Psoas muscle (tissue), 8 donors: ENCODE results near the gene EYS. TPM values are rescaled to one million over a fixed set of nuclear protein-coding genes. Genes with fewer than 3 reads are reported as not detected.
A peak's percentile ranks its signal among the peaks of the same experiment; 100 is the strongest.
"Not testable (repeated sequence)": the region's sequence is repeated elsewhere in the genome, so short reads cannot be mapped to it uniquely, and the experiment has no call there.

ENCODE experiments used
- ATAC-seq, 4 donors: fragments of 200-7000 bp; cut with Tn5 transposase; one replicate each; pipeline ENCODE4 v1.9.1; 2020; ENCODE audit warnings: moderate library complexity in 3 of 4, mild to moderate bottlenecking in 2 of 4
- DNase-seq, 2 donors: peaks; one replicate each; pipeline ENCODE4 v3.0.0-alpha.2; 2020
- H3K27ac ChIP-seq: fragments of 200-600 bp; one replicate; pipeline ENCODE4 v1.8.0; 2022
- H3K27me3 ChIP-seq, 3 donors: fragments of 200-600 bp in 1 of 3; one replicate each; pipeline versions ENCODE4 v1.6.1 to v1.8.0; 2013 to 2022; ENCODE audit warnings: low read length in 2 of 3, mild to moderate bottlenecking in 2 of 3, moderate library complexity in 1 of 3; ENCODE audit not compliant: insufficient read depth in 3 of 3
- H3K36me3 ChIP-seq, 2 donors: fragments of 200-600 bp in 1 of 2; one replicate each; pipeline versions ENCODE4 v1.6.1 to v1.8.0; 2013 to 2022; ENCODE audit warnings: low read depth in 1 of 2, mild to moderate bottlenecking in 1 of 2, moderate library complexity in 1 of 2; ENCODE audit not compliant: insufficient read depth in 1 of 2
- H3K4me1 ChIP-seq: fragments of 200-600 bp; one replicate; pipeline ENCODE4 v1.8.0; 2022
- H3K4me3 ChIP-seq: fragments of 200-600 bp; one replicate; pipeline ENCODE4 v1.8.0; 2022; ENCODE audit warnings: mild to moderate bottlenecking
- H3K9me3 ChIP-seq: fragments of 200-600 bp; one replicate; pipeline ENCODE4 v1.8.0; 2022
- WGBS, 3 donors: extraction: QIAGEN DNeasy Blood & Tissue Kit; methylation state at CpG; one replicate each; pipeline versions ENCODE4 v1.1.6 to v1.1.7; 2013; 5-methylcytosine and 5-hydroxymethylcytosine counted together
- intact Hi-C, 2 donors: fragments of 100-400 bp; cut with DNase I; formaldehyde crosslinking; loops; one replicate each; pipeline versions ENCODE4 v1.11.0 to v1.14.2; 2022
- polyA plus RNA-seq, 3 donors: library from polyadenylated mRNA; stranded (reverse); fragments of 200-250 nt; gene quantifications; one replicate each; pipeline ENCODE4 v1.2.3, GENCODE V29; 2013
- total RNA-seq, 4 donors: library from RNA; stranded (reverse); fragmentation: NEBNext Ultra II Directional in 2 of 4; extraction: Animal tissue kit (Norgen Biotek cat#: 25700) in 2 of 4; gene quantifications; one replicate each; pipeline versions ENCODE4 v1.2.1 to v1.2.4, GENCODE V29; 2021 to 2023
- TF ChIP-seq, protein P1 (sequence below): fragments of 200-600 bp; IDR thresholded peaks from one replicate; pipeline ENCODE4 v1.8.0; 2022; ENCODE audit warnings: antibody characterized with exemption
- donor health status: healthy with polysubstance abuse.
- donor health status: DM: no; HTN: no; CAD: no; lungs with moderate emphysema.
- donor health status: Bipolar disorder and iron deficiency.
- donor health status: healthy.
- donor health status: DM: yes; HTN: yes; CAD: no.
- donor health status: DM: no; HTN: no; CAD: no.
- donor health status: DM: no; HTN: no; CAD: no.
- donor health status: DM: yes; HTN: yes; CAD: no.

The EYS gene
- total and polyA plus RNA-seq, 7 donors: under 0.01 TPM; not detected in 6

DNA sequence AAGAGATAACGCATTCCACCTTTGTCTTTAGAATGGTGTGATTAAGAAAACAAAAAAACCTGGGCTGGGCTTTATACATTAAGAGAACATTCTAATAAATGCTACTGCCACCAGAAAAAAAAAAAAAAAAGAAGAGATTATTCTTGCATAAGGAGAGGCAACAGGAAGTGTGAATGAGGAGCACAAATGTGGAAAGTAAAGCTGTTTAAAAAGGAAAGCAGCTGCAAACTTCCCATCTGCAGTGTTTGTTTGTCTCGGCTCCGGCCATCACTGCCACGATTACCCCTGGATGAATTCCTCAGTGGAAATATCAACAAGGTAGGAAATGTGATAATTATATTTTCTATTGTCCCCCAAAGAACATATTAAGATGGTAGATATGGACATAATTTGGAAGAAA, 1847.5 kb downstream of the EYS start:
- Histone ChIP-seq H3K4me3 (no peak overlapping the region), H3K4me1 (no peaks in the 10 kb centered on the region), H3K27ac (no peak overlapping the region), H3K9me3 (no peaks in the 10 kb centered on the region), H3K36me3 (no peaks in the 10 kb centered on the region), H3K27me3 (no peaks in the 10 kb centered on the region)
- DNase-seq (no peak), ATAC-seq (no peak)
- intact Hi-C loops: no loop called here
- WGBS, 3 donors: 48 to 67% (median 58%) methylated on average over 4 of the region's 4 CpGs
- TF ChIP-seq, protein P1, sequence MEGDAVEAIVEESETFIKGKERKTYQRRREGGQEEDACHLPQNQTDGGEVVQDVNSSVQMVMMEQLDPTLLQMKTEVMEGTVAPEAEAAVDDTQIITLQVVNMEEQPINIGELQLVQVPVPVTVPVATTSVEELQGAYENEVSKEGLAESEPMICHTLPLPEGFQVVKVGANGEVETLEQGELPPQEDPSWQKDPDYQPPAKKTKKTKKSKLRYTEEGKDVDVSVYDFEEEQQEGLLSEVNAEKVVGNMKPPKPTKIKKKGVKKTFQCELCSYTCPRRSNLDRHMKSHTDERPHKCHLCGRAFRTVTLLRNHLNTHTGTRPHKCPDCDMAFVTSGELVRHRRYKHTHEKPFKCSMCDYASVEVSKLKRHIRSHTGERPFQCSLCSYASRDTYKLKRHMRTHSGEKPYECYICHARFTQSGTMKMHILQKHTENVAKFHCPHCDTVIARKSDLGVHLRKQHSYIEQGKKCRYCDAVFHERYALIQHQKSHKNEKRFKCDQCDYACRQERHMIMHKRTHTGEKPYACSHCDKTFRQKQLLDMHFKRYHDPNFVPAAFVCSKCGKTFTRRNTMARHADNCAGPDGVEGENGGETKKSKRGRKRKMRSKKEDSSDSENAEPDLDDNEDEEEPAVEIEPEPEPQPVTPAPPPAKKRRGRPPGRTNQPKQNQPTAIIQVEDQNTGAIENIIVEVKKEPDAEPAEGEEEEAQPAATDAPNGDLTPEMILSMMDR: no peak

DNA sequence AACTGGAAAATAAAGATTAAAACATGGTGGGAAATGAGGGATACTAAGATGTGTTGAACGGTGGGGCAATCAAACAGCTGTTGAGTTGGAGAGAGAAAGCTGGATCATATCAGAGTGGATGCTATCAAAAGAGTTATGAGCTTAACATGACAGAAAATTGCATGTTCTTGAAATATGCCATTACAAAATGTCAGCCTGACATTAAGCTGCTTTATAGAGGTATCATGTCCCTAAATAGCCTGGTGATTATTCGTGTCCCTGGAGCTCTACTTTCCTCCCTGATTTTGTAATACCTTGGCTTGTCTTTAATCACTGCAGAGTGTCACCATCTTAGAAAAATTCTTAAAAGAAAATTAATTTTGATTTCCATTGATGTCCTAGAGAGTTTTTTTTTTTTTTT, 1848.3 kb downstream of the EYS start:
- no peak for DNase-seq
- Histone ChIP-seq H3K27ac (no peak overlapping the region), H3K27me3 (no peaks in the 10 kb centered on the region), H3K4me3 (no peak overlapping the region), H3K4me1 (no peaks in the 10 kb centered on the region), H3K36me3 (no peaks in the 10 kb centered on the region), H3K9me3 (no peaks in the 10 kb centered on the region)
- intact Hi-C loops: no loop called here
- TF ChIP-seq, protein P1: no peak
- WGBS, 3 donors: 51 to 70% (median 54%) methylated on average over 2 of the region's 2 CpGs
- ATAC-seq: peak in 2 of 4 donors; percentile 60 to 65

DNA sequence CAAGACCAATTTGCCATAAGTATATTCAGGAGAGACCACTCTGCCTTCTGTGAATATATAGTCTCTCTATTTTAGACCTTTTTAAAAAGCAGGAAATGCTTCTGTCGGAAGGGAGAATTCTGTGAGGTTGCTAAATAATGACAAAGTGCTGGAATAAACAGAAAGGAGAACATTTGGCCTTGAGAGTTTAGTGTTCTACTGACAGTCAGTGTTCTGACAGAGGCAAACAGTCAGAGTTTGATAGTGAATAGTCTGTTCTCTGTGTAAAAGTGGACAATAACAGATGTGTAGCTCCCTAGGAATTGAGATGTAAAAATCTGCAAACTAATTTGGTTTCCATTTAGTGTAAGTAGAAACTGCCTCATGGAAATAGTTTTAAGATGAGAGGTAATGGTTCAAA, 1850.8 kb downstream of the EYS start:
- ATAC-seq (no peak), DNase-seq (no peak)
- Histone ChIP-seq H3K27me3 (no peaks in the 10 kb centered on the region), H3K27ac (no peak overlapping the region), H3K4me3 (no peak overlapping the region), H3K36me3 (no peaks in the 10 kb centered on the region), H3K9me3 (no peaks in the 10 kb centered on the region), H3K4me1 (no peaks in the 10 kb centered on the region)
- TF ChIP-seq, protein P1: no peak
- WGBS, 3 donors: 48 to 63% (median 59%) methylated on average over 1 of the region's 1 CpG
- intact Hi-C loops: no loop called here

DNA sequence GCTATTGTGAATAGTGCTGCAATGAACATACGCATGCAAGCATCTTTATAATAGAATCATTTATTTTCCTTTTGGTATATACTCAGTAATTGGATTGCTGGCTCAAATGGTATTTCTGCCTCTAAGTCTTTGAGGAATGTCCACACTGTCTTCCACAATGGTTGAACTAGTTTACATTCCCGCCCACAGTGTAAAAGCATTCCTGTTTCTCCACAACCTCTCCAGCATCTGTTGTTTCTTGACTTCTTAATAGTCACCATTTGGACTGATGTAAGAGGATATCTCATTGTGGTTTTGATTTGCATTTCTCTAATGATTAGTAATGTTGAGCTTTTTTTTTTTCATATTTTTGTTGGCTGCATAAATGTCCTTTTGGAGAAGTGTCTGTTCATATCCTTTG, 1862.7 kb downstream of the EYS start:
- H3K36me3 ChIP-seq: no peaks in the 10 kb centered on the region
- intact Hi-C loops: no loop called here
- no peaks in the 10 kb centered on the region for H3K4me1 ChIP-seq
- H3K4me3 ChIP-seq: no peak overlapping the region
- DNase-seq (no peak), ATAC-seq (no peak)
- no peak overlapping the region for H3K27ac ChIP-seq
- no peaks in the 10 kb centered on the region for H3K27me3 ChIP-seq
- 92 to 94% (median 92%) methylated on average over 2 of the region's 2 CpGs for WGBS, 3 donors
- TF ChIP-seq, protein P1: no peak
- H3K9me3 ChIP-seq: no peaks in the 10 kb centered on the region

DNA sequence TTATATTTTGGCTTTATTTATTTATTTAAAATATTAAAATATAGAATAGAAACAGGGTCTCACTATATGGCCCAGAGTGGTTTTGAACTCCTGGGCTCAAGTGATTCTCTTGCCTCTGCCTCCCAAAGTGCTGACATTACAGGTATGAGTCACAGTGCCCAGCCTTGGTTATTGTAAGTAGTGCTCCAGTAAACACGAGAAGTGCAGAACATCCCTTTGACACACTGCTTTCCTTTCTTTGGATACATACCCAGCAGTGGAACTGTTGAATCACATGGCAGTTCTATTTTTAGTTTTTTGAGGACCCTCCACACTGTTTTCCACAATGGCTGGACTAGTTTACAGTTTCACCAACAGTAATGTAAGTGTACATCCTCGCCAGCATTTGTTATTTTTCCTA, 1867.5 kb downstream of the EYS start:
- H3K27me3 ChIP-seq: no peaks in the 10 kb centered on the region
- H3K36me3 ChIP-seq: no peaks in the 10 kb centered on the region
- TF ChIP-seq, protein P1: no peak
- DNase-seq: no peak
- 57 to 79% (median 68%) methylated on average over 2 of the region's 2 CpGs for WGBS, 3 donors
- H3K4me3 ChIP-seq: no peak overlapping the region
- H3K4me1 ChIP-seq: no peaks in the 10 kb centered on the region
- H3K9me3 ChIP-seq: no peaks in the 10 kb centered on the region
- intact Hi-C loops: no loop called here
- no peak overlapping the region for H3K27ac ChIP-seq
- ATAC-seq: no peak

DNA sequence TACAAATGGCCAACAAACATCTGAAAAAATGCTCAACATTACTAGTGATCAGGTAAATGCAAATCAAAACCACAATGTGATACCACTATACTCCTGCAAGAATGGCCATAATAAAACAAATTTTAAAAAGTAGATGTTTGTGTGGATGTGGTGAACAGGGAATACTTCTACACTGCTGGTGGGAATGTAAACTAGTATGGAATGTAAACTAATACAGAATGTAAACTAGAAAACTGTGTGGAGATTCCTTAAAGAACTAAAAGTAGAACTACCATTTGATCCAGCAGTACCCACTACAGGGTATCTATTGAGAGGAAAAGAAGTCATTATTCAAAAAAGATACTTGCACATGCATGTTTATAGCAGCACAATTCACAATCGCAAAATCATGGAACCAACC, 1878.3 kb downstream of the EYS start:
- H3K36me3 ChIP-seq, ATAC-seq, DNase-seq, H3K9me3 ChIP-seq, H3K27ac ChIP-seq, H3K4me1 ChIP-seq, intact Hi-C loops, H3K27me3 ChIP-seq, H3K4me3 ChIP-seq: not testable (repeated sequence)
- WGBS, 3 donors: 94 to 96% (median 96%) methylated on average over 1 of the region's 1 CpG
